IMR-90 (cell line): ENCODE results near the gene PCAT6. TPM values are rescaled to one million over a fixed set of nuclear protein-coding genes. Genes with fewer than 3 reads are reported as not detected.
A peak's percentile ranks its signal among the peaks of the same experiment; 100 is the strongest.

Experiments
- ATAC-seq: fragments of 200-7000 bp; cut with Tn5 transposase; 2 replicates; pipeline ENCODE4 v1.9.1; 2020; ENCODE audit warnings: low read depth, mild to moderate bottlenecking, moderate library complexity
- BruUV-seq: library from RNA; stranded (reverse); fragments of 400-500 nt; replicated peaks from 2 replicates; lab custom pipeline; 2021; lab: Mats Ljungman, UMichigan
- CTCF ChIA-PET: fragments of 300-600 bp; formaldehyde crosslinking; extraction: SDS; loops from one replicate; lab custom pipeline; 2021; ENCODE audit warnings: antibody characterized with exemption; lab: Yijun Ruan, JAX
- POLR2A ChIA-PET: fragments of 300-600 bp; sonication (Branson Sonifier 250); formaldehyde crosslinking; loops from one replicate; lab custom pipeline; 2022; ENCODE audit warnings: antibody characterized with exemption; ENCODE audit not compliant: unreplicated experiment; lab: Charles Lee
- DNase-seq: peaks from one replicate; pipeline ENCODE4 v3.0.0; 2013
- H2AFZ ChIP-seq: replicated peaks from 2 replicates; pipeline ENCODE3; 2013; ENCODE audit warnings: low read length, mild to moderate bottlenecking; ENCODE audit not compliant: poor library complexity
- H2AK5ac ChIP-seq: 2 replicates; pipeline ENCODE4 v1.6.1; 2013; ENCODE audit warnings: low read depth, low read length, inconsistent platforms
- H2AK9ac ChIP-seq: replicated peaks from 2 replicates; pipeline ENCODE3; 2013; ENCODE audit warnings: mild to moderate bottlenecking, low read depth, low read length, moderate library complexity; ENCODE audit not compliant: poor library complexity
- H2BK120ac ChIP-seq: 2 replicates; pipeline ENCODE4 v1.6.1; 2013; ENCODE audit warnings: low read depth, low read length, inconsistent platforms
- H2BK15ac ChIP-seq: 3 replicates; pipeline ENCODE4 v1.6.1; 2013; ENCODE audit warnings: low read depth, low read length, inconsistent platforms
- H2BK20ac ChIP-seq: 2 replicates; pipeline ENCODE4 v1.6.1; 2013; ENCODE audit warnings: low read depth, mild to moderate bottlenecking, inconsistent platforms, low read length, moderate library complexity
- H2BK5ac ChIP-seq: 2 replicates; pipeline ENCODE4 v1.6.1; 2013; ENCODE audit warnings: mild to moderate bottlenecking, low read depth, low read length, inconsistent platforms; ENCODE audit not compliant: poor library complexity, severe bottlenecking
- H3K14ac ChIP-seq: replicated peaks from 2 replicates; pipeline ENCODE4 v1.6.1; 2013; ENCODE audit warnings: low read depth, low read length, inconsistent platforms
- H3K18ac ChIP-seq: 2 replicates; pipeline ENCODE4 v1.6.1; 2013; ENCODE audit warnings: low read depth, low read length, control low read depth
- H3K23ac ChIP-seq: 2 replicates; pipeline ENCODE4 v1.6.1; 2013; ENCODE audit warnings: low read depth, low read length, inconsistent platforms
- H3K27ac ChIP-seq: 2 replicates; pipeline ENCODE4 v1.5.1; 2013; ENCODE audit warnings: mild to moderate bottlenecking, control low read depth, low read length; ENCODE audit not compliant: insufficient read depth
- H3K27me3 ChIP-seq: 2 replicates; pipeline ENCODE4 v1.6.1; 2013; ENCODE audit warnings: low read length; ENCODE audit not compliant: control insufficient read depth, insufficient read depth
- H3K36me3 ChIP-seq: 2 replicates; pipeline ENCODE4 v1.6.1; 2013; ENCODE audit warnings: low read length, mixed read lengths; ENCODE audit not compliant: control insufficient read depth, insufficient read depth
- H3K4ac ChIP-seq: 2 replicates; pipeline ENCODE4 v1.6.1; 2013; ENCODE audit warnings: low read depth, low read length, inconsistent platforms
- H3K4me1 ChIP-seq: 2 replicates; pipeline ENCODE4 v1.6.1; 2013; ENCODE audit warnings: low read length, mixed read lengths; ENCODE audit not compliant: control insufficient read depth, insufficient read depth
- H3K4me2 ChIP-seq: 2 replicates; pipeline ENCODE4 v1.6.1; 2013; ENCODE audit warnings: low read depth, mild to moderate bottlenecking, control low read depth, low read length, moderate library complexity
- H3K4me3 ChIP-seq: 2 replicates; pipeline ENCODE4 v1.5.1; 2013; ENCODE audit warnings: low read depth, mild to moderate bottlenecking, control low read depth, low read length, moderate library complexity; ENCODE audit not compliant: insufficient read depth
- H3K56ac ChIP-seq: 2 replicates; pipeline ENCODE4 v1.6.1; 2013; ENCODE audit warnings: low read length, inconsistent platforms; ENCODE audit not compliant: insufficient read depth; ENCODE audit errors: extremely low read depth
- H3K79me1 ChIP-seq, 2 experiments: 2 replicates each; pipeline ENCODE4 v1.6.1; 2013; ENCODE audit warnings: low read length in 2 of 2, inconsistent platforms in 1 of 2, low read depth in 1 of 2
- H3K9ac ChIP-seq: 2 replicates; pipeline ENCODE4 v1.6.1; 2013; ENCODE audit warnings: low read depth, low read length, control low read depth
- H3K9me1 ChIP-seq: 2 replicates; pipeline ENCODE4 v1.6.1; 2013; ENCODE audit warnings: low read length, inconsistent platforms; ENCODE audit not compliant: insufficient read depth
- H3K9me3 ChIP-seq: 2 replicates; pipeline ENCODE4 v1.6.1; 2013; ENCODE audit warnings: low read length; ENCODE audit not compliant: control insufficient read depth, insufficient read depth
- H4K20me1 ChIP-seq: 2 replicates; pipeline ENCODE4 v1.6.1; 2013; ENCODE audit warnings: low read length, inconsistent platforms; ENCODE audit not compliant: insufficient read depth
- H4K5ac ChIP-seq: 2 replicates; pipeline ENCODE4 v1.6.1; 2013; ENCODE audit warnings: mild to moderate bottlenecking, low read depth, low read length, control low read depth
- H4K8ac ChIP-seq, 2 experiments: 2 replicates each; pipeline ENCODE4 v1.6.1; 2013; ENCODE audit warnings: low read depth in 2 of 2, low read length in 2 of 2, control low read depth in 1 of 2, inconsistent platforms in 1 of 2
- H4K91ac ChIP-seq: 2 replicates; pipeline ENCODE4 v1.6.1; 2013; ENCODE audit warnings: low read depth, low read length, inconsistent platforms; ENCODE audit not compliant: insufficient read depth
- CTCF ChIP-seq: conservative IDR thresholded peaks from 2 replicates; pipeline ENCODE4 v1.5.1; 2012; ENCODE audit warnings: mild to moderate bottlenecking, low read depth, low read length, improper control_type of control experiment
- ELK1 ChIP-seq: fragments of 150-350 bp; IDR thresholded peaks from 2 replicates; pipeline ENCODE4 v1.6.1; 2016; ENCODE audit warnings: low read depth, mild to moderate bottlenecking, low read length, moderate library complexity, borderline replicate concordance
- MAFK ChIP-seq: IDR thresholded peaks from 2 replicates; pipeline ENCODE4 v1.6.1; 2012; ENCODE audit warnings: low read depth, low read length, improper control_type of control experiment
- MAZ ChIP-seq: IDR thresholded peaks from 2 replicates; pipeline ENCODE4 v1.6.1; 2012; ENCODE audit warnings: low read depth, mild to moderate bottlenecking, low read length, improper control_type of control experiment, moderate library complexity, borderline replicate concordance
- MXI1 ChIP-seq: IDR thresholded peaks from 2 replicates; pipeline ENCODE4 v1.6.1; 2012; ENCODE audit warnings: low read depth, mild to moderate bottlenecking, low read length, moderate library complexity, borderline replicate concordance
- RFX5 ChIP-seq: IDR thresholded peaks from 2 replicates; pipeline ENCODE4 v1.8.0; 2012; ENCODE audit warnings: low read depth, mild to moderate bottlenecking, low read length, moderate library complexity
- WGBS, 2 experiments: methylation state at CpG; one replicate each; pipeline versions ENCODE4 v1.1.5 to v1.1.7; 2013; ENCODE audit warnings: missing lambda C conversion rate in 2 of 2; ENCODE audit not compliant: insufficient read length in 1 of 2; ENCODE audit errors: extremely low coverage in 2 of 2; 5-methylcytosine and 5-hydroxymethylcytosine counted together
- dilution Hi-C: fragments of 300-500 bp; cut with HindIII; formaldehyde crosslinking; loops from one replicate; pipeline ENCODE4 v1.14.3; 2018; ENCODE audit warnings: low sequenced_read_pairs; ENCODE audit not compliant: unreplicated experiment
- in situ Hi-C: fragments of 300-500 bp; cut with MboI; formaldehyde crosslinking; loops from 3 replicates; pipeline ENCODE4 v1.14.3; 2019; ENCODE audit warnings: low sequenced_read_pairs, inconsistent platforms, mixed read lengths
- intact Hi-C: fragments of 100-400 bp; cut with micrococcal nuclease; formaldehyde crosslinking; loops from 2 replicates; pipeline ENCODE4 v1.10.0; 2022
- polyA plus RNA-seq, 3 experiments: library from polyadenylated mRNA; depleted of rRNA; stranded (reverse); fragments of >200 nt; gene quantifications; 2 replicates each; pipeline ENCODE4 v1.2.3, GENCODE V29; 2012; ENCODE audit warnings: low replicate concordance in 1 of 3
- total RNA-seq: library from RNA; depleted of rRNA; stranded (reverse); fragments of >200 nt; gene quantifications from 2 replicates; pipeline ENCODE4 v1.2.3, GENCODE V29; 2012

Gene PCAT6
- total and polyA plus RNA-seq, 2 of the 4 experiments (the other 2 are of a cell fraction), result 5.8 TPM; not detected in 1

GRCh38 chr1:202809597-202810159, 1.1 kb upstream of the PCAT6 start:
- no peak overlapping the region for H3K4me3 ChIP-seq
- no peak overlapping the region; the same call in 1 of the 2 replicates for H2AK5ac ChIP-seq
- H4K5ac ChIP-seq, result no peak overlapping the region
- H2BK15ac ChIP-seq, result no peak overlapping the region
- dilution Hi-C loops (no loop called here), intact Hi-C loops (loop anchor here (2.0 to 5.0 kb wide), 2 partner anchors 42 to 51 kb away; no protein-coding TSS in a partner anchor), in situ Hi-C loops (no loop called here)
- H3K79me1 ChIP-seq, result peaks cover 4 to 42% of the 10 kb centered on the region in 2 experiments; a peak in 3 of 4 replicates
- H3K9ac ChIP-seq, result no peak overlapping the region
- no peak overlapping the region for H2AFZ ChIP-seq
- H3K9me1 ChIP-seq, result peaks cover 7% of the 10 kb centered on the region
- DNase-seq (no peak), ATAC-seq (no peak)
- H2BK120ac ChIP-seq, result no peak overlapping the region
- peaks cover 3% of the 10 kb centered on the region for H3K4me1 ChIP-seq
- H3K56ac ChIP-seq, result no peak overlapping the region
- no peak overlapping the region for H2BK20ac ChIP-seq
- H3K23ac ChIP-seq, result no peak overlapping the region
- no peaks in the 10 kb centered on the region for H3K36me3 ChIP-seq
- no peak overlapping the region for H2BK5ac ChIP-seq
- H3K4me2 ChIP-seq, result 0 out of 2 replicates have a peak overlapping the region, but pooled peaks have one; percentile 2
- CTCF ChIA-PET, result interaction anchor here (0.7 kb wide), 1 partner anchor 44 kb away, joined by 5 read pairs; no protein-coding TSS in a partner anchor
- H3K4ac ChIP-seq, result no peak overlapping the region
- TF ChIP-seq MXI1 (no peak), RFX5 (no peak), ELK1 (no peak), MAZ (no peak), CTCF (no peak), MAFK (no peak)
- H3K14ac ChIP-seq, result no peak overlapping the region
- no peak overlapping the region for H4K91ac ChIP-seq
- no peak overlapping the region for H2AK9ac ChIP-seq
- H4K8ac ChIP-seq, result peak overlapping the region in 1 of 2 experiments; percentile 72; a peak in 1 of 4 replicates
- H3K27ac ChIP-seq, result no peak overlapping the region
- H3K18ac ChIP-seq, result no peak overlapping the region
- no peaks in the 10 kb centered on the region for H3K9me3 ChIP-seq
- BruUV-seq, result no TSS peak
- H3K27me3 ChIP-seq, result no peaks in the 10 kb centered on the region
- peaks cover 22% of the 10 kb centered on the region for H4K20me1 ChIP-seq
- POLR2A ChIA-PET, result no interaction called here
- WGBS, 2 experiments, result 42% methylated on average over 2 of the region's 15 CpGs; no CpG with 5 or more reads in 1 of the 2 experiments
